Esophagus squamous epithelium (tissue), 5 donors: ENCODE results near the gene PRDM11. TPM values are rescaled to one million over a fixed set of nuclear protein-coding genes. Genes with fewer than 3 reads are reported as not detected.

Experiments used
- DNase-seq: peaks from one replicate; lab custom pipeline; 2025; lab: John Stamatoyannopoulos, UW
- H3K27ac ChIP-seq, 4 donors: fragments of 200-600 bp; sonication (generic); one replicate each; pipeline ENCODE4 v1.5.1; 2016 to 2019; ENCODE audit warnings: mild to moderate bottlenecking in 1 of 4
- H3K27me3 ChIP-seq, 4 donors: fragments of 200-600 bp; sonication (generic); 1 replicate in 3 of 4; 2 replicates in 1 of 4; pipeline versions ENCODE4 v1.5.1 to v1.6.0; 2017 to 2021; ENCODE audit warnings: antibody characterized with exemption in 1 of 4
- H3K36me3 ChIP-seq, 3 donors: fragments of 200-600 bp; sonication (generic); one replicate each; pipeline ENCODE4 v1.5.1; 2016 to 2019
- H3K4me1 ChIP-seq, 3 donors: fragments of 200-600 bp; sonication (generic); one replicate each; pipeline ENCODE4 v1.5.1; 2017 to 2019
- H3K4me3 ChIP-seq, 4 donors: fragments of 200-600 bp; sonication (generic); 1 replicate in 3 of 4; 2 replicates in 1 of 4; pipeline ENCODE4 v1.5.1; 2016 to 2019; ENCODE audit warnings: mild to moderate bottlenecking in 2 of 4, moderate library complexity in 1 of 4
- H3K9me3 ChIP-seq, 3 donors: fragments of 200-600 bp; sonication (generic); one replicate each; pipeline ENCODE4 v1.5.1; 2016 to 2019
- POLR2A ChIP-seq, 4 donors: fragments of 450-650 bp; IDR thresholded peaks; one replicate each; pipeline ENCODE4 v1.6.1; 2017; ENCODE audit warnings: antibody characterized with exemption in 4 of 4, mild to moderate bottlenecking in 4 of 4, moderate library complexity in 3 of 4
- WGBS, 2 donors: methylation state at CpG; one replicate each; pipeline ENCODE4 v1.1.5; 2018; 5-methylcytosine and 5-hydroxymethylcytosine counted together
- intact Hi-C: fragments of 100-400 bp; cut with DNase I; formaldehyde crosslinking; loops from one replicate; pipeline ENCODE4 v1.15.0; 2022
- total RNA-seq, 4 donors: library from RNA; depleted of rRNA; stranded (reverse); fragments of >200 nt; gene quantifications; one replicate each; pipeline ENCODE4 v1.1.0, GENCODE V29; 2016
- TF ChIP-seq, protein P1 (sequence below), 6 experiments: fragments of 450-650 bp in 4 of 6; fragments of 200-600 bp in 2 of 6; sonication (generic) in 2 of 6; IDR thresholded peaks; one replicate each; pipeline ENCODE4 v1.5.1; 2016 to 2019; ENCODE audit warnings: antibody characterized with exemption in 6 of 6, mild to moderate bottlenecking in 4 of 6, moderate library complexity in 4 of 6
- donor health status: DM: yes; HTN: yes; CAD: no.

Gene PRDM11
- total RNA-seq, 4 donors from 2014 or later, result 3.9 to 13.9 (median 5.1) TPM

DNA sequence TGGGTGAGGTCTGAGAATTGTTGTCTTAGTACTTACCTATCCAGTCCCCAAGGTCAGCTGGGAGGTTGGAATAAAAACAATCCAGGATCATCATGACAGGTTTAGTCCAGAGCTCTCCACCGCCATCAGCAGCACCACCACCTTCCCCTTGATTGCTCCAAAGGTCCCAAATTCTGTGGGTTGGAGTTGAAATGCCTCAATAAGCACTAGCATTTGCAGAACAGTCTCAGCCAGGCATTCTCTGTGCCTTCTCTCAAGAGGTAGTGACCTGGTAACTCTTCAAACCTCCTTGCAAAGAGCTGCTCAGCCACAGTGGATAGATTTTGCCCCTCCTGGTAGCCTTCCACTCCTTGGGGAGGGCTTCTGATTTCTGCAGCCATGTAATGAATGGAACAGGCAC is 69.6 kb downstream of the PRDM11 start:
- intact Hi-C loops, result no loop called here
- WGBS, 2 donors, result 100% methylated on average over 1 of the region's 1 CpG
- no peak for DNase-seq
- no peak for TF ChIP-seq POLR2A (IDR thresholded peaks at IDR 0.05)
- TF ChIP-seq, protein P1, sequence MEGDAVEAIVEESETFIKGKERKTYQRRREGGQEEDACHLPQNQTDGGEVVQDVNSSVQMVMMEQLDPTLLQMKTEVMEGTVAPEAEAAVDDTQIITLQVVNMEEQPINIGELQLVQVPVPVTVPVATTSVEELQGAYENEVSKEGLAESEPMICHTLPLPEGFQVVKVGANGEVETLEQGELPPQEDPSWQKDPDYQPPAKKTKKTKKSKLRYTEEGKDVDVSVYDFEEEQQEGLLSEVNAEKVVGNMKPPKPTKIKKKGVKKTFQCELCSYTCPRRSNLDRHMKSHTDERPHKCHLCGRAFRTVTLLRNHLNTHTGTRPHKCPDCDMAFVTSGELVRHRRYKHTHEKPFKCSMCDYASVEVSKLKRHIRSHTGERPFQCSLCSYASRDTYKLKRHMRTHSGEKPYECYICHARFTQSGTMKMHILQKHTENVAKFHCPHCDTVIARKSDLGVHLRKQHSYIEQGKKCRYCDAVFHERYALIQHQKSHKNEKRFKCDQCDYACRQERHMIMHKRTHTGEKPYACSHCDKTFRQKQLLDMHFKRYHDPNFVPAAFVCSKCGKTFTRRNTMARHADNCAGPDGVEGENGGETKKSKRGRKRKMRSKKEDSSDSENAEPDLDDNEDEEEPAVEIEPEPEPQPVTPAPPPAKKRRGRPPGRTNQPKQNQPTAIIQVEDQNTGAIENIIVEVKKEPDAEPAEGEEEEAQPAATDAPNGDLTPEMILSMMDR (IDR thresholded peaks at IDR 0.05), result no peak
- Histone ChIP-seq H3K9me3 (no peaks in the 10 kb centered on the region), H3K27ac (no peak overlapping the region), H3K27me3 (no peaks in the 10 kb centered on the region), H3K4me3 (no peak overlapping the region), H3K36me3 (peaks cover 0 to 58% (median 3%) of the 10 kb centered on the region in 3 donors), H3K4me1 (peaks cover 0 to 4% (median under 1%) of the 10 kb centered on the region in 3 donors)

DNA sequence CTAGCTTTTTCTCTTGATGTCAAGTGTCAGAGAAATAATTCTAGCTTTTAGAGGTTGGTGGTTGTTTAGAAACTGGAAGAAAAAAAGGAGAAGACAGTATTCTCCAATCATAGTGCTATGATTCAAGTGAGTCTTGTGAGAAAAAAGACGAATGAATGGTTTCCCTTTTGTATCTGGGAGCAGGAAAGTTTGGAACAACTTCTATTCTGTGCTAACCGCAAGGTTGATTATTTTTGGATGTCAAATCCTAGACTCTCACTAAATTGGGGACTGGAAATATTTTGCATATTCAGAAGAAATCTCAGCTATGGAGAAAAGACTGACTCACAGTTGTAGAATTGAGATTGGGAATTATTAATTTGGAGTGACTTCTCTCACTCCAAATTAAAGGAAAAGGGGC is 70.5 kb downstream of the PRDM11 start:
- H3K27me3 ChIP-seq, result no peaks in the 10 kb centered on the region
- intact Hi-C loops, result no loop called here
- no peak for TF ChIP-seq POLR2A (IDR thresholded peaks at IDR 0.05)
- TF ChIP-seq, protein P1 (IDR thresholded peaks at IDR 0.05), result no peak
- no peak overlapping the region for H3K4me3 ChIP-seq
- no peaks in the 10 kb centered on the region for H3K9me3 ChIP-seq
- no peak overlapping the region for H3K27ac ChIP-seq
- WGBS, 2 donors, result 51 to 83% methylated on average over 2 of the region's 2 CpGs
- peaks cover 0 to 56% (median 3%) of the 10 kb centered on the region in 3 donors for H3K36me3 ChIP-seq
- no peaks in the 10 kb centered on the region for H3K4me1 ChIP-seq
- DNase-seq, result no peak

DNA sequence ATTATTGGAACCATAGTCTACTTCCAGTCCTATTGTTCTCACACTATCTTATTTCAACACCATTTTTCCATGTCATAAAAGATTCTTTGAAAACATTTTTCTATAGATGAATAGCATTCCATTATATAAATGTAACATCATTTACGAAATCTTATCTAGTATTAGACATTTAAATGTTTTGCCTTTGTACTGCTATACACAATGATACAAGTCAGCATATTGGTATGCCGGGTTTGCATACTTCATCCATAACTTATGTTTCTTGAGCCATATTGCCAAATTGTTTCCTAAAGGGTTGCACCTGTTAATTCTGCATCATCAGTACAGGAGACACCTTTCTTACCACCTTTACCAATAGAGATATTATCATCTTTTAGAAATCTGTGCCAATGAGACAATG is 71.6 kb downstream of the PRDM11 start:
- Histone ChIP-seq H3K36me3 (peaks cover 0 to 53% (median 3%) of the 10 kb centered on the region in 3 donors), H3K9me3 (no peaks in the 10 kb centered on the region), H3K4me3 (no peak overlapping the region), H3K27ac (no peak overlapping the region), H3K27me3 (no peaks in the 10 kb centered on the region), H3K4me1 (no peaks in the 10 kb centered on the region)
- WGBS, 2 donors, result 79 to 82% methylated on average over 2 of the region's 2 CpGs
- intact Hi-C loops, result no loop called here
- TF ChIP-seq POLR2A (IDR thresholded peaks at IDR 0.05), result no peak
- TF ChIP-seq, protein P1 (IDR thresholded peaks at IDR 0.05), result no peak
- no peak for DNase-seq

DNA sequence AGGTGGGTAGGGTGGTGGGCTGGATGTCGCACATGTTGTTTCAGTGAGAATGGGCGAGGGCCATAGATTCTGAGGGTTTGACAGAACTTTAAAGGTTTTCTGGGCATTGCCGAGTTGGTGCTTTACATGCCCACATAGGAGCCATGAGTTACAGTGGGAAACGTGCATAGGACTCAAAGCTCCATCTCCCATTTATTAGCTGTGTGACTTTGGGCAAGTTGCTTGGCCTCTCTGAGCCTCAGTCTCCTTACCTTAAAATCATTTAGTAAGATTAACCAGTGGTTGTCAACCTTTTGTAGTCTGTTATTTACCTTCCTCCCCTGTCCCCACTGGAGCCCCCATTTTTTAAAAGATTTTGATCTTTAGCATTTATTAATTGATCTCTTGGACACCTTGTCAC is 72.3 kb downstream of the PRDM11 start:
- intact Hi-C loops, result no loop called here
- no peak overlapping the region for H3K27ac ChIP-seq
- DNase-seq, result no peak
- 92 to 100% methylated on average over 3 of the region's 4 CpGs for WGBS, 2 donors
- TF ChIP-seq POLR2A (IDR thresholded peaks at IDR 0.05), result no peak
- TF ChIP-seq, protein P1 (IDR thresholded peaks at IDR 0.05), result no peak
- peaks cover 0 to 53% (median 0%) of the 10 kb centered on the region in 3 donors for H3K36me3 ChIP-seq
- no peak overlapping the region for H3K4me3 ChIP-seq
- no peaks in the 10 kb centered on the region for H3K4me1 ChIP-seq
- no peaks in the 10 kb centered on the region for H3K27me3 ChIP-seq
- H3K9me3 ChIP-seq, result no peaks in the 10 kb centered on the region

DNA sequence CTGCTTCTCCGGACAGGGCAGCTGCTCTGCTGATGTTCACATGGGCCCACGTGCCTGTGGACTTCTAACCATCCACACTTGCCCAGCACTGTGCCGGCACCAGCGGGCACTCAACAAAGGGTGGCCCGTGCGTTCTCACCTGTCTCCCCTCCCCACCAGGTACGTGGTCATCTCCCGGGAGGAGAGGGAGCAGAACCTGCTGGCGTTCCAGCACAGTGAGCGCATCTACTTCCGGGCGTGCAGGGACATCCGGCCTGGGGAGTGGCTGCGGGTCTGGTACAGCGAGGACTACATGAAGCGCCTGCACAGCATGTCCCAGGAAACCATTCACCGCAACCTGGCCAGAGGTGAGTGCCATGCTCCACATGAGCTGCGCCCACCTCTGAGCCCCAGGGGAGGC is 73.0 kb downstream of the PRDM11 start:
- H3K9me3 ChIP-seq, result no peaks in the 10 kb centered on the region
- peaks cover 0 to 53% (median 0%) of the 10 kb centered on the region in 3 donors for H3K36me3 ChIP-seq
- H3K4me1 ChIP-seq, result no peaks in the 10 kb centered on the region
- DNase-seq, result no peak
- intact Hi-C loops, result no loop called here
- WGBS, 2 donors, result 80 to 90% methylated on average over 1 to 2 of the region's 18 CpGs
- H3K27me3 ChIP-seq, result no peaks in the 10 kb centered on the region
- no peak overlapping the region for H3K27ac ChIP-seq
- TF ChIP-seq POLR2A (IDR thresholded peaks at IDR 0.05), result no peak
- TF ChIP-seq, protein P1 (IDR thresholded peaks at IDR 0.05), result no peak
- no peak overlapping the region for H3K4me3 ChIP-seq
